CD4-positive, alpha-beta T cell (primary cell): ENCODE measurements around the gene CADM1. TPM values are rescaled to one million over a fixed set of nuclear protein-coding genes. Genes with fewer than 3 reads are reported as not detected.

Experiments
- ATAC-seq: fragments of 200-7000 bp; cut with Tn5 transposase; one replicate; pipeline ENCODE4 v1.10.0; 2022; ENCODE audit warnings: mild to moderate bottlenecking; ENCODE audit not compliant: poor library complexity
- CTCF ChIA-PET: fragments of 350-600 bp; sonication (Branson Sonifier 250); formaldehyde crosslinking; loops from one replicate; lab custom pipeline; 2021; ENCODE audit warnings: antibody characterized with exemption, inconsistent platforms; lab: Charles Lee
- POLR2A ChIA-PET: fragments of 350-600 bp; sonication (Branson Sonifier 250); formaldehyde crosslinking; loops from one replicate; lab custom pipeline; 2021; ENCODE audit warnings: antibody characterized with exemption, inconsistent platforms; lab: Charles Lee
- DNase-seq, 14 experiments: peaks; one replicate each; pipeline ENCODE4 v3.0.0-alpha.2; 2013 to 2020; ENCODE audit warnings: mixed read lengths in 2 of 14
- H3K27ac ChIP-seq, 2 donors: one replicate each; pipeline versions ENCODE4 v1.5.1 to v1.7.0; 2013; ENCODE audit warnings: low read length in 2 of 2, low read depth in 1 of 2, mild to moderate bottlenecking in 1 of 2
- H3K27me3 ChIP-seq, 2 experiments: 1 replicate in 1 of 2; 2 replicates in 1 of 2; pipeline versions ENCODE4 v1.6.1 to v1.7.0; 2013; ENCODE audit warnings: low read length in 2 of 2, control low read depth in 1 of 2, mild to moderate bottlenecking in 1 of 2, moderate library complexity in 1 of 2; ENCODE audit not compliant: insufficient read depth in 2 of 2, control insufficient read depth in 1 of 2
- H3K36me3 ChIP-seq: one replicate; pipeline ENCODE4 v1.6.1; 2013; ENCODE audit warnings: low read length, control low read depth; ENCODE audit not compliant: insufficient read depth
- H3K4me1 ChIP-seq: one replicate; pipeline ENCODE4 v1.6.1; 2013; ENCODE audit warnings: low read length, control low read depth; ENCODE audit not compliant: insufficient read depth
- H3K4me3 ChIP-seq: one replicate; pipeline ENCODE4 v1.5.1; 2013; ENCODE audit warnings: mild to moderate bottlenecking, low read length, moderate library complexity
- H3K9me3 ChIP-seq, 2 experiments: 1 replicate in 1 of 2; 2 replicates in 1 of 2; pipeline versions ENCODE4 v1.6.1 to v1.7.0; 2013; ENCODE audit warnings: low read length in 2 of 2, mild to moderate bottlenecking in 2 of 2, control low read depth in 1 of 2, moderate library complexity in 1 of 2; ENCODE audit not compliant: control insufficient read depth in 1 of 2, insufficient read depth in 1 of 2
- H3K27ac Mint-ChIP-seq: one replicate; pipeline ENCODE4 v1.8.0; 2020; ENCODE audit warnings: mixed read lengths
- H3K27me3 Mint-ChIP-seq: one replicate; pipeline ENCODE4 v1.8.0; 2021; ENCODE audit warnings: mixed read lengths
- H3K36me3 Mint-ChIP-seq: one replicate; pipeline ENCODE4 v1.8.0; 2021; ENCODE audit warnings: low read depth, mixed read lengths
- H3K4me1 Mint-ChIP-seq: one replicate; pipeline ENCODE4 v1.8.0; 2021; ENCODE audit warnings: low read depth, mixed read lengths
- H3K4me3 Mint-ChIP-seq: one replicate; pipeline ENCODE4 v1.8.0; 2020; ENCODE audit warnings: mild to moderate bottlenecking, mixed read lengths
- H3K9me3 Mint-ChIP-seq: one replicate; pipeline ENCODE4 v1.8.0; 2020; ENCODE audit warnings: mixed read lengths
- CTCF ChIP-seq: fragments of 200-600 bp; IDR thresholded peaks from one replicate; pipeline ENCODE4 v1.8.0; 2022; ENCODE audit warnings: antibody characterized with exemption, mild to moderate bottlenecking
- intact Hi-C, 2 experiments: fragments of 100-400 bp; cut with DNase I in 1 of 2; cut with micrococcal nuclease in 1 of 2; formaldehyde crosslinking; loops; one replicate each; pipeline versions ENCODE4 v1.15.1 to v1.9.0; 2023 to 2025; cut with DNase I, micrococcal nuclease
- total RNA-seq, 174 experiments: library from RNA in 2 of 174; stranded (reverse) in 2 of 174; gene quantifications; one replicate each; pipeline ENCODE4 v1.2.3 and lab custom pipeline; 2021 to 2026

CADM1 gene
- total RNA-seq, 2 experiments from 2014 or later, result 1.1 to 1.4 TPM

GRCh38 chr11:115249061-115249578, 255.1 kb downstream of the CADM1 start:
- ATAC-seq, result no peak
- no peak overlapping the region for H3K4me3 Mint-ChIP-seq
- CTCF ChIA-PET, result no interaction called here

GRCh38 chr11:115247953-115248352, 256.3 kb downstream of the CADM1 start:
- intact Hi-C loops, result no loop called here
- DNase-seq, result no peak
- Histone ChIP-seq H3K27me3 (peaks cover 0 to 2% of the 10 kb centered on the region in 2 experiments), H3K9me3 (no peaks in the 10 kb centered on the region), H3K27ac (no peak overlapping the region), H3K4me3 (no peak overlapping the region), H3K36me3 (no peaks in the 10 kb centered on the region), H3K4me1 (no peaks in the 10 kb centered on the region)
- Mint-ChIP-seq H3K36me3 (no peaks in the 10 kb centered on the region), H3K4me1 (no peaks in the 10 kb centered on the region), H3K9me3 (no peaks in the 10 kb centered on the region), H3K27me3 (no peaks in the 10 kb centered on the region), H3K27ac (no peak overlapping the region), H3K4me3 (no peak overlapping the region)
- ChIA-PET POLR2A (no interaction called here), CTCF (no interaction called here)
- no peak for ATAC-seq
- TF ChIP-seq CTCF, result no peak

More at GRCh38 chr11:115249061-115249578, 255.1 kb downstream of the CADM1 start:
- no peaks in the 10 kb centered on the region for H3K9me3 ChIP-seq
- intact Hi-C loops, result no loop called here
- H3K27me3 Mint-ChIP-seq, result no peaks in the 10 kb centered on the region
- H3K4me1 Mint-ChIP-seq, result no peaks in the 10 kb centered on the region
- H3K27me3 ChIP-seq, result peaks cover 0 to 2% of the 10 kb centered on the region in 2 experiments
- no peaks in the 10 kb centered on the region for H3K4me1 ChIP-seq
- no peak for TF ChIP-seq CTCF
- no peak for DNase-seq
- no peak overlapping the region for H3K27ac Mint-ChIP-seq
- POLR2A ChIA-PET, result no interaction called here
- no peak overlapping the region for H3K4me3 ChIP-seq
- no peaks in the 10 kb centered on the region for H3K36me3 ChIP-seq
- no peak overlapping the region for H3K27ac ChIP-seq
- H3K36me3 Mint-ChIP-seq, result no peaks in the 10 kb centered on the region
- no peaks in the 10 kb centered on the region for H3K9me3 Mint-ChIP-seq

GRCh38 chr11:115247361-115247760, 256.9 kb downstream of the CADM1 start:
- no peak overlapping the region for H3K27ac Mint-ChIP-seq
- H3K9me3 ChIP-seq, result no peaks in the 10 kb centered on the region
- no peak for TF ChIP-seq CTCF
- ChIA-PET CTCF (no interaction called here), POLR2A (no interaction called here)
- no peaks in the 10 kb centered on the region for H3K36me3 Mint-ChIP-seq
- no peak overlapping the region for H3K27ac ChIP-seq
- no peaks in the 10 kb centered on the region for H3K36me3 ChIP-seq
- DNase-seq (no peak), ATAC-seq (no peak)
- no peaks in the 10 kb centered on the region for H3K4me1 Mint-ChIP-seq
- intact Hi-C loops, result no loop called here
- H3K27me3 ChIP-seq, result peaks cover 0 to 2% of the 10 kb centered on the region in 2 experiments
- no peak overlapping the region for H3K4me3 Mint-ChIP-seq
- no peak overlapping the region for H3K4me3 ChIP-seq
- H3K27me3 Mint-ChIP-seq, result no peaks in the 10 kb centered on the region
- no peaks in the 10 kb centered on the region for H3K4me1 ChIP-seq
- no peaks in the 10 kb centered on the region for H3K9me3 Mint-ChIP-seq
